T-cell (primary cell): ENCODE data around the gene GUCY2D. TPM values are rescaled to one million over a fixed set of nuclear protein-coding genes. Genes with fewer than 3 reads are reported as not detected.

Experiments used
- ATAC-seq, 4 experiments: fragments of 200-7000 bp in 3 of 4; fragments of 150-1000 bp in 1 of 4; cut with Tn5 transposase; replicated peaks in 1 of 4; 1 replicate in 3 of 4; 2 replicates in 1 of 4; pipeline ENCODE4 v1.10.0; 2021; ENCODE audit warnings: moderate library complexity in 3 of 4, mild to moderate bottlenecking in 2 of 4, moderate number of reproducible peaks in 1 of 4
- CTCF ChIA-PET, 2 donors: fragments of 300-600 bp; sonication (Branson Sonifier 250); formaldehyde crosslinking; loops; one replicate each; lab custom pipeline; 2022; ENCODE audit warnings: antibody characterized with exemption in 2 of 2; lab: Charles Lee
- POLR2A ChIA-PET, 2 donors: fragments of 300-600 bp; sonication (Branson Sonifier 250); formaldehyde crosslinking; loops; one replicate each; lab custom pipeline; 2022; ENCODE audit warnings: antibody characterized with exemption in 2 of 2; lab: Charles Lee
- DNase-seq, 35 experiments: peaks; one replicate each; pipeline versions ENCODE4 v3.0.0 to v3.0.0-alpha.2; 2013 to 2023
- H3K27ac ChIP-seq: one replicate; pipeline ENCODE4 v1.5.1; 2013; ENCODE audit warnings: low read length
- H3K27me3 ChIP-seq, 2 experiments: replicated peaks in 1 of 2; 1 replicate in 1 of 2; 2 replicates in 1 of 2; pipeline versions ENCODE4 v1.6.1 to v1.7.0; 2013; ENCODE audit warnings: low read length in 1 of 2, mixed read lengths in 1 of 2; ENCODE audit not compliant: control insufficient read depth in 2 of 2, insufficient read depth in 2 of 2; ENCODE audit errors: extremely low read depth in 1 of 2
- H3K36me3 ChIP-seq, 2 donors: 1 replicate in 1 of 2; 2 replicates in 1 of 2; pipeline versions ENCODE4 v1.6.1 to v1.7.0; 2013; ENCODE audit warnings: low read length in 1 of 2; ENCODE audit not compliant: control insufficient read depth in 2 of 2, insufficient read depth in 1 of 2; ENCODE audit errors: extremely low read depth in 1 of 2
- H3K4me1 ChIP-seq, 2 experiments: 1 replicate in 1 of 2; 2 replicates in 1 of 2; pipeline versions ENCODE4 v1.6.1 to v1.7.0; 2013; ENCODE audit warnings: low read length in 2 of 2, mixed read lengths in 1 of 2; ENCODE audit not compliant: insufficient read depth in 2 of 2, control insufficient read depth in 1 of 2; ENCODE audit errors: extremely low read depth in 1 of 2
- H3K4me3 ChIP-seq, 2 donors: 1 replicate in 1 of 2; 2 replicates in 1 of 2; pipeline versions ENCODE4 v1.5.1 to v1.7.0; 2013; ENCODE audit warnings: mild to moderate bottlenecking in 2 of 2, low read length in 1 of 2, moderate library complexity in 1 of 2; ENCODE audit not compliant: control insufficient read depth in 1 of 2; ENCODE audit errors: extremely low read depth in 1 of 2
- H3K9me3 ChIP-seq: 2 replicates; pipeline ENCODE4 v1.7.0; 2013
- H3K27ac Mint-ChIP-seq, 2 donors: one replicate each; pipeline ENCODE4 v1.8.0; 2020 to 2021; ENCODE audit warnings: mild to moderate bottlenecking in 2 of 2, mixed read lengths in 2 of 2
- H3K27me3 Mint-ChIP-seq, 2 donors: one replicate each; pipeline ENCODE4 v1.8.0; 2021 to 2022; ENCODE audit warnings: mixed read lengths in 2 of 2
- H3K36me3 Mint-ChIP-seq: one replicate; pipeline ENCODE4 v1.8.0; 2021; ENCODE audit warnings: mixed read lengths
- H3K4me1 Mint-ChIP-seq, 3 donors: one replicate each; pipeline ENCODE4 v1.8.0; 2020 to 2022; ENCODE audit warnings: mixed read lengths in 3 of 3, mild to moderate bottlenecking in 1 of 3
- H3K4me3 Mint-ChIP-seq, 3 donors: one replicate each; pipeline ENCODE4 v1.8.0; 2020 to 2022; ENCODE audit warnings: mild to moderate bottlenecking in 3 of 3, mixed read lengths in 3 of 3, moderate library complexity in 3 of 3
- H3K9me3 Mint-ChIP-seq, 3 donors: one replicate each; pipeline ENCODE4 v1.8.0; 2020 to 2022; ENCODE audit warnings: mixed read lengths in 3 of 3
- WGBS: methylation state at CpG from one replicate; pipeline ENCODE4 v1.1.5; 2013; ENCODE audit warnings: missing lambda C conversion rate; ENCODE audit not compliant: insufficient coverage; 5-methylcytosine and 5-hydroxymethylcytosine counted together
- total RNA-seq, 35 experiments: library from RNA in 6 of 35; stranded (reverse) in 6 of 35; fragments of 120-200 nt in 1 of 35; gene quantifications; one replicate each; pipeline versions ENCODE4 v1.2.1 to v1.2.4 and lab custom pipeline; 2013 to 2026

The GUCY2D gene
- total RNA-seq, 5 donors from 2014 or later (not counting 1 experiment from before 2014, with no cell fraction given): 0.06 TPM; not detected in 4

- Mint-ChIP-seq H3K27ac (no peak overlapping the region), H3K36me3 (no peaks in the 10 kb centered on the region), H3K4me3 (no peak overlapping the region), H3K4me1 (no peaks in the 10 kb centered on the region), H3K27me3 (peaks cover 32 to 50% of the 10 kb centered on the region in 2 donors), H3K9me3 (no peaks in the 10 kb centered on the region)
- DNase-seq (no peak), ATAC-seq (no peak)
- Histone ChIP-seq H3K4me1 (no peaks in the 10 kb centered on the region), H3K27me3 (peaks cover 0 to 29% of the 10 kb centered on the region in 2 experiments), H3K4me3 (no peak overlapping the region), H3K36me3 (no peaks in the 10 kb centered on the region), H3K9me3 (no peaks in the 10 kb centered on the region), H3K27ac (no peak overlapping the region)
- WGBS: no CpG with 5 or more reads among the region's 2 CpGs
- ChIA-PET CTCF (interaction anchor here in 1 of 2 donors (0.6 kb wide), 1 partner anchor 1065 kb away, joined by 3 read pairs; no protein-coding TSS in a partner anchor), POLR2A (no interaction called here)
These were observed 30.0 kb downstream of the GUCY2D start for GRCh38 chr17:8032442-8032841.

GRCh38 chr17:8038954-8039610 is 36.7 kb downstream of the GUCY2D start, which contains the start of gene ALOX15B:
TSS of gene ALOX15B (plus strand) at chr17:8039059. CDS start at chr17:8039156, 97 bp downstream.
- Mint-ChIP-seq H3K4me1 (peaks cover 2 to 9% (median 3%) of the 10 kb centered on the region in 3 donors), H3K27ac (no peak within 1 kb of the TSS), H3K9me3 (no peaks in the 10 kb centered on the region), H3K27me3 (peaks cover 16 to 32% of the 10 kb centered on the region in 2 donors), H3K36me3 (no peaks in the 10 kb centered on the region), H3K4me3 (peak within 1 kb of the TSS in 1 of 3 donors; percentile 12)
- peak within 1 kb of the TSS in 1 of 2 donors; percentile 33 for H3K4me3 ChIP-seq
- ATAC-seq (peak; percentile 26 to 47 (median 32)), DNase-seq (peak in 4 of 35 experiments; percentile 11 to 31 (median 13))
- peaks cover 0 to 5% of the 10 kb centered on the region in 2 experiments for H3K4me1 ChIP-seq
- 26% methylated on average over 19 of the region's 37 CpGs for WGBS
- ChIA-PET CTCF (no interaction called here), POLR2A (no interaction called here)
- H3K36me3 ChIP-seq: no peaks in the 10 kb centered on the region
- no peaks in the 10 kb centered on the region for H3K9me3 ChIP-seq
- no peak within 1 kb of the TSS for H3K27ac ChIP-seq
- peaks cover 0 to 44% of the 10 kb centered on the region in 2 experiments for H3K27me3 ChIP-seq

- Histone ChIP-seq H3K4me1 (peaks cover 0 to 5% of the 10 kb centered on the region in 2 experiments), H3K27me3 (peaks cover 0 to 47% of the 10 kb centered on the region in 2 experiments), H3K36me3 (no peaks in the 10 kb centered on the region), H3K4me3 (no peak overlapping the region), H3K9me3 (no peaks in the 10 kb centered on the region), H3K27ac (no peak overlapping the region)
- H3K27me3 Mint-ChIP-seq: peaks cover 16 to 29% of the 10 kb centered on the region in 2 donors
- H3K36me3 Mint-ChIP-seq: no peaks in the 10 kb centered on the region
- no peak overlapping the region for H3K4me3 Mint-ChIP-seq
- ATAC-seq (no peak), DNase-seq (no peak)
- no peak overlapping the region for H3K27ac Mint-ChIP-seq
- ChIA-PET POLR2A (no interaction called here), CTCF (no interaction called here)
- no peaks in the 10 kb centered on the region for H3K9me3 Mint-ChIP-seq
- H3K4me1 Mint-ChIP-seq: peaks cover 2 to 9% (median 3%) of the 10 kb centered on the region in 3 donors
- no CpG with 5 or more reads among the region's 11 CpGs for WGBS
These were observed 37.3 kb downstream of the GUCY2D start for GRCh38 chr17:8039611-8040168.

GRCh38 chr17:8041249-8041928 is 39.0 kb downstream of the GUCY2D start:
- H3K27ac ChIP-seq: no peak overlapping the region
- Mint-ChIP-seq H3K9me3 (no peaks in the 10 kb centered on the region), H3K27ac (no peak overlapping the region), H3K27me3 (peaks cover 16 to 33% of the 10 kb centered on the region in 2 donors), H3K4me3 (no peak overlapping the region), H3K36me3 (no peaks in the 10 kb centered on the region), H3K4me1 (peaks cover 2 to 9% (median 3%) of the 10 kb centered on the region in 3 donors)
- WGBS: 70% methylated on average over 5 of the region's 8 CpGs
- H3K27me3 ChIP-seq: peaks cover 0 to 54% of the 10 kb centered on the region in 2 experiments
- POLR2A ChIA-PET: no interaction called here
- no peak overlapping the region for H3K4me3 ChIP-seq
- ATAC-seq (peak in 3 of 4 experiments; percentile 23 to 45 (median 42)), DNase-seq (peak in 23 of 35 experiments; percentile 12 to 68 (median 23))
- H3K36me3 ChIP-seq: no peaks in the 10 kb centered on the region
- CTCF ChIA-PET: interaction anchor here (0.6 to 1.1 kb wide), 9 partner anchors 32 to 299 kb away, joined by 3 to 9 read pairs (median 4); no protein-coding TSS in a partner anchor
- peaks cover 0 to 5% of the 10 kb centered on the region in 2 experiments for H3K4me1 ChIP-seq
- H3K9me3 ChIP-seq: no peaks in the 10 kb centered on the region

- no peak for ATAC-seq
- Mint-ChIP-seq H3K27me3 (peaks cover 16 to 36% of the 10 kb centered on the region in 2 donors), H3K4me3 (no peak overlapping the region), H3K4me1 (peaks cover 2 to 9% (median 3%) of the 10 kb centered on the region in 3 donors), H3K36me3 (no peaks in the 10 kb centered on the region), H3K9me3 (no peaks in the 10 kb centered on the region), H3K27ac (no peak overlapping the region)
- CTCF ChIA-PET: interaction anchor here (0.6 to 1.1 kb wide), 5 partner anchors 129 to 299 kb away, joined by 4 to 9 read pairs (median 5); no protein-coding TSS in a partner anchor
- no peak overlapping the region for H3K4me3 ChIP-seq
- H3K36me3 ChIP-seq: no peaks in the 10 kb centered on the region
- H3K4me1 ChIP-seq: peaks cover 0 to 5% of the 10 kb centered on the region in 2 experiments
- H3K27me3 ChIP-seq: peaks cover 0 to 57% of the 10 kb centered on the region in 2 experiments
- POLR2A ChIA-PET: no interaction called here
- H3K27ac ChIP-seq: no peak overlapping the region
- no peaks in the 10 kb centered on the region for H3K9me3 ChIP-seq
- DNase-seq: no peak
These were observed 39.6 kb downstream of the GUCY2D start for GRCh38 chr17:8041979-8042378.
